HepG2 (cell line): ENCODE results near the gene RNASE12. TPM values are rescaled to one million over a fixed set of nuclear protein-coding genes. Genes with fewer than 3 reads are reported as not detected.

Experiments
- ASH2L ChIP-seq: fragments of 300-600, 200-600 bp; sonication (generic); IDR thresholded peaks from 2 replicates; pipeline ENCODE4 v1.7.0; 2017; ENCODE audit warnings: low read depth, mild to moderate bottlenecking, moderate library complexity, mixed read lengths, low read length; ENCODE audit not compliant: insufficient read length
- IKZF4 ChIP-seq: sonication (generic); formaldehyde crosslinking; IDR thresholded peaks from 2 replicates; pipeline ENCODE4 v1.5.1; 2020; ENCODE audit warnings: borderline replicate concordance, mild to moderate bottlenecking, low read depth, missing genetic modification reagents; ENCODE audit errors: not compliant biosample characterization
- KAT7 ChIP-seq: IDR thresholded peaks from 2 replicates; pipeline ENCODE4 v1.6.1; 2018; ENCODE audit warnings: borderline replicate concordance, missing compliant biosample characterization
- KMT2B ChIP-seq: IDR thresholded peaks from 2 replicates; pipeline ENCODE4 v1.6.1; 2016; ENCODE audit warnings: missing genetic modification reagents, missing compliant biosample characterization
- MXD4 ChIP-seq: IDR thresholded peaks from 2 replicates; pipeline ENCODE4 v1.6.1; 2016; ENCODE audit warnings: mild to moderate bottlenecking, missing biosample characterization, missing genetic modification reagents
- NFE2L1 ChIP-seq: sonication (generic); formaldehyde crosslinking; IDR thresholded peaks from 2 replicates; pipeline ENCODE4 v1.4.0; 2020; ENCODE audit warnings: missing genetic modification reagents, mild to moderate bottlenecking, borderline replicate concordance
- SMARCC2 ChIP-seq: fragments of 450-650 bp; IDR thresholded peaks from 2 replicates; pipeline ENCODE4 v1.6.1; 2017; ENCODE audit warnings: antibody characterized with exemption, mild to moderate bottlenecking
- SNAPC2 ChIP-seq: sonication (generic); formaldehyde crosslinking; IDR thresholded peaks from 2 replicates; pipeline ENCODE4 v1.8.1; 2022; ENCODE audit warnings: mild to moderate bottlenecking, missing genetic modification reagents
- ZEB1 ChIP-seq: IDR thresholded peaks from 2 replicates; pipeline ENCODE4 v1.6.1; 2012; ENCODE audit warnings: mild to moderate bottlenecking, low read depth, inconsistent platforms; ENCODE audit not compliant: insufficient replicate concordance
- ZNF577 ChIP-seq: sonication (generic); formaldehyde crosslinking; IDR thresholded peaks from 2 replicates; pipeline ENCODE4 v1.4.0; 2020; ENCODE audit warnings: mild to moderate bottlenecking, low read depth, missing genetic modification reagents, borderline replicate concordance
- ZNF776 ChIP-seq: sonication (generic); formaldehyde crosslinking; IDR thresholded peaks from 2 replicates; pipeline ENCODE4 v1.4.0; 2020; ENCODE audit warnings: mild to moderate bottlenecking, missing genetic modification reagents
- polyA plus RNA-seq, 8 experiments: library from polyadenylated mRNA; depleted of rRNA in 3 of 8; stranded (reverse) in 7 of 8; unstranded in 1 of 8; fragments of >200 nt; fragmentation: Illumina TruSeq in 4 of 8; extraction: Trizol in 4 of 8; gene quantifications; 2 replicates each; pipeline versions ENCODE4 v1.2.1 to v1.2.3, GENCODE V29; 2011 to 2016; ENCODE audit warnings: low read depth in 4 of 8, missing spikeins in 1 of 8, mixed read lengths in 1 of 8; ENCODE audit not compliant: insufficient read depth in 1 of 8
- total RNA-seq, 5 experiments: library from RNA; depleted of rRNA; stranded (reverse); fragments of >200 nt; fragmentation: Illumina TruSeq; extraction: Trizol; gene quantifications; 2 replicates each; pipeline ENCODE4 v1.2.3, GENCODE V29; 2016; ENCODE audit warnings: low read depth in 1 of 5
- TF ChIP-seq, protein P1 (sequence below): fragments of 450-650 bp; IDR thresholded peaks from 2 replicates; pipeline ENCODE4 v1.6.1; 2016
- TF ChIP-seq, protein P2 (sequence below): IDR thresholded peaks from 2 replicates; pipeline ENCODE4 v1.6.1; 2016; ENCODE audit warnings: low read depth, missing genetic modification reagents, missing compliant biosample characterization
- TF ChIP-seq, protein P3 (sequence below): IDR thresholded peaks from 2 replicates; pipeline ENCODE4 v1.6.1; 2016; ENCODE audit warnings: missing biosample characterization, missing genetic modification reagents, low read depth
- TF ChIP-seq, protein P4 (sequence below): sonication (generic); formaldehyde crosslinking; conservative IDR thresholded peaks from 2 replicates; pipeline ENCODE4 v1.8.0; 2022; ENCODE audit warnings: mild to moderate bottlenecking, moderate library complexity, missing genetic modification reagents
- TF ChIP-seq, protein P5 (sequence below): sonication (generic); formaldehyde crosslinking; IDR thresholded peaks from 2 replicates; pipeline ENCODE4 v1.9.0; 2021; ENCODE audit warnings: missing genetic modification reagents, borderline replicate concordance

Gene RNASE12
- total and polyA plus RNA-seq, 2 of the 13 experiments (the other 11 are each of a cell fraction or from before 2014, with no cell fraction given), result not detected

DNA sequence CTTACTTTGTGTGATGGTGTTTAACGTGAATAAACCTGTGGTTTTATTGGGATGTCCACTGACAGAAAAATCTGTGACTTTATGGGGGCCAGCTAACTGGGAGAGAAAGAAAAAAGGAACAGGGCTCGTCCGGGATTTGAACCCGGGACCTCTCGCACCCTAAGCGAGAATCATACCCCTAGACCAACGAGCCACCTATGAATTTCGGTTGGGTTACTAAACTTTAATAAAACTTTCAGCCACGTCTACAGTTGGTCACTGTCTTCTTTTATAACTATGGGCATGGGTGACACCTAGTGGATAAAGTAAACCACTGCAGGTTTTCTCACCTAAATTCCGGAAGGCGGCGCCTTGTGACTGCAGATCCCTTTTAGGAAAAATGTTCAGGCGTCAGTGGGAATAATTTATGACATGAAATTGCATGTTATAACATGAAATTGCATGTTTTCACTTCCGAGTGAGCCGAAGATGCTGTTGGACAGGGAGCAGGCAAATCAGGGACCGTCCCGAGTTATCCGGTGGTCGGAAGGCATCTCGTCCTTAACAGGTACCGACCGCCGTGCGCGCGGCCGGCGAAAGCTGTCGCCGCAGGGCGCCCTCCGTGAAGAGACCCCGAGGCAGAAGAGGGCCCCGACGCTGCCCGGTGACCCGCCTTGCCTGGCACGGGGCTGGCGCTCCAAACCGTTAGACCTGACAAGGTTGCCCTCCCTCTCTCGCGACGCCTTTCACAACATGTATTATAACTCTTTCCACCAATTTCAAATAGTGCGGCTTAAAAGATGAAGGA, 18.2 kb upstream of the RNASE12 start (continued):
- TF ChIP-seq, protein P1, sequence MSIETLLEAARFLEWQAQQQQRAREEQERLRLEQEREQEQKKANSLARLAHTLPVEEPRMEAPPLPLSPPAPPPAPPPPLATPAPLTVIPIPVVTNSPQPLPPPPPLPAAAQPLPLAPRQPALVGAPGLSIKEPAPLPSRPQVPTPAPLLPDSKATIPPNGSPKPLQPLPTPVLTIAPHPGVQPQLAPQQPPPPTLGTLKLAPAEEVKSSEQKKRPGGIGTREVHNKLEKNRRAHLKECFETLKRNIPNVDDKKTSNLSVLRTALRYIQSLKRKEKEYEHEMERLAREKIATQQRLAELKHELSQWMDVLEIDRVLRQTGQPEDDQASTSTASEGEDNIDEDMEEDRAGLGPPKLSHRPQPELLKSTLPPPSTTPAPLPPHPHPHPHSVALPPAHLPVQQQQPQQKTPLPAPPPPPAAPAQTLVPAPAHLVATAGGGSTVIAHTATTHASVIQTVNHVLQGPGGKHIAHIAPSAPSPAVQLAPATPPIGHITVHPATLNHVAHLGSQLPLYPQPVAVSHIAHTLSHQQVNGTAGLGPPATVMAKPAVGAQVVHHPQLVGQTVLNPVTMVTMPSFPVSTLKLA, result no peak
- TF ChIP-seq IKZF4 (CRISPR knock-in tag) (peak; percentile 13), ZNF577 (CRISPR knock-in tag) (no peak), ASH2L (peak; percentile 97), ZNF776 (CRISPR knock-in tag) (peak; percentile 60; the same call in 1 of the 2 replicates), KMT2B (CRISPR knock-in tag) (peak; percentile 73), NFE2L1 (CRISPR knock-in tag) (0 out of 2 replicates have a peak, but pooled peaks have one; percentile 17), KAT7 (CRISPR knock-in tag) (no peak; the same call in 1 of the 2 replicates), MXD4 (CRISPR knock-in tag) (0 out of 2 replicates have a peak, but pooled peaks have one; percentile 42), SNAPC2 (0 out of 2 replicates have a peak, but pooled peaks have one; percentile 22), ZEB1 (peak; percentile 47), SMARCC2 (no peak)
- TF ChIP-seq, protein P2, sequence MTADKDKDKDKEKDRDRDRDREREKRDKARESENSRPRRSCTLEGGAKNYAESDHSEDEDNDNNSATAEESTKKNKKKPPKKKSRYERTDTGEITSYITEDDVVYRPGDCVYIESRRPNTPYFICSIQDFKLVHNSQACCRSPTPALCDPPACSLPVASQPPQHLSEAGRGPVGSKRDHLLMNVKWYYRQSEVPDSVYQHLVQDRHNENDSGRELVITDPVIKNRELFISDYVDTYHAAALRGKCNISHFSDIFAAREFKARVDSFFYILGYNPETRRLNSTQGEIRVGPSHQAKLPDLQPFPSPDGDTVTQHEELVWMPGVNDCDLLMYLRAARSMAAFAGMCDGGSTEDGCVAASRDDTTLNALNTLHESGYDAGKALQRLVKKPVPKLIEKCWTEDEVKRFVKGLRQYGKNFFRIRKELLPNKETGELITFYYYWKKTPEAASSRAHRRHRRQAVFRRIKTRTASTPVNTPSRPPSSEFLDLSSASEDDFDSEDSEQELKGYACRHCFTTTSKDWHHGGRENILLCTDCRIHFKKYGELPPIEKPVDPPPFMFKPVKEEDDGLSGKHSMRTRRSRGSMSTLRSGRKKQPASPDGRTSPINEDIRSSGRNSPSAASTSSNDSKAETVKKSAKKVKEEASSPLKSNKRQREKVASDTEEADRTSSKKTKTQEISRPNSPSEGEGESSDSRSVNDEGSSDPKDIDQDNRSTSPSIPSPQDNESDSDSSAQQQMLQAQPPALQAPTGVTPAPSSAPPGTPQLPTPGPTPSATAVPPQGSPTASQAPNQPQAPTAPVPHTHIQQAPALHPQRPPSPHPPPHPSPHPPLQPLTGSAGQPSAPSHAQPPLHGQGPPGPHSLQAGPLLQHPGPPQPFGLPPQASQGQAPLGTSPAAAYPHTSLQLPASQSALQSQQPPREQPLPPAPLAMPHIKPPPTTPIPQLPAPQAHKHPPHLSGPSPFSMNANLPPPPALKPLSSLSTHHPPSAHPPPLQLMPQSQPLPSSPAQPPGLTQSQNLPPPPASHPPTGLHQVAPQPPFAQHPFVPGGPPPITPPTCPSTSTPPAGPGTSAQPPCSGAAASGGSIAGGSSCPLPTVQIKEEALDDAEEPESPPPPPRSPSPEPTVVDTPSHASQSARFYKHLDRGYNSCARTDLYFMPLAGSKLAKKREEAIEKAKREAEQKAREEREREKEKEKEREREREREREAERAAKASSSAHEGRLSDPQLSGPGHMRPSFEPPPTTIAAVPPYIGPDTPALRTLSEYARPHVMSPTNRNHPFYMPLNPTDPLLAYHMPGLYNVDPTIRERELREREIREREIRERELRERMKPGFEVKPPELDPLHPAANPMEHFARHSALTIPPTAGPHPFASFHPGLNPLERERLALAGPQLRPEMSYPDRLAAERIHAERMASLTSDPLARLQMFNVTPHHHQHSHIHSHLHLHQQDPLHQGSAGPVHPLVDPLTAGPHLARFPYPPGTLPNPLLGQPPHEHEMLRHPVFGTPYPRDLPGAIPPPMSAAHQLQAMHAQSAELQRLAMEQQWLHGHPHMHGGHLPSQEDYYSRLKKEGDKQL (CRISPR knock-in tag), result 0 out of 2 replicates have a peak, but pooled peaks have one; percentile 21
- TF ChIP-seq, protein P3, sequence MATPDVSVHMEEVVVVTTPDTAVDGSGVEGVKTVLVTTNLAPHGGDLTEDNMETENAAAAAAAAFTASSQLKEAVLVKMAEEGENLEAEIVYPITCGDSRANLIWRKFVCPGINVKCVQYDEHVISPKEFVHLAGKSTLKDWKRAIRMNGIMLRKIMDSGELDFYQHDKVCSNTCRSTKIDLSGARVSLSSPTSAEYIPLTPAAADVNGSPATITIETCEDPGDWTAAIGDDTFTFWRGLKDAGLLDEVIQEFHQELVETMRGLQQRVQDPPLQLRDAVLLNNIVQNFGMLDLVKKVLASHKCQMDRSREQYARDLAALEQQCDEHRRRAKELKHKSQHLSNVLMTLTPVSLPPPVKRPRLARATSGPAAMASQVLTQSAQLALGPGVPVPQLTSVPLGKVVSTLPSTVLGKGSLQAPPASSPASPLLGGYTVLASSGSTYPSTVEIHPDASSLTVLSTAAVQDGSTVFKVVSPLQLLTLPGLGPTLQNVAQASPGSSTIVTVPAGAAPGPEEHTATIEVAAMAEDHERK, result 0 out of 2 replicates have a peak, but pooled peaks have one; percentile 22
- TF ChIP-seq, protein P4, sequence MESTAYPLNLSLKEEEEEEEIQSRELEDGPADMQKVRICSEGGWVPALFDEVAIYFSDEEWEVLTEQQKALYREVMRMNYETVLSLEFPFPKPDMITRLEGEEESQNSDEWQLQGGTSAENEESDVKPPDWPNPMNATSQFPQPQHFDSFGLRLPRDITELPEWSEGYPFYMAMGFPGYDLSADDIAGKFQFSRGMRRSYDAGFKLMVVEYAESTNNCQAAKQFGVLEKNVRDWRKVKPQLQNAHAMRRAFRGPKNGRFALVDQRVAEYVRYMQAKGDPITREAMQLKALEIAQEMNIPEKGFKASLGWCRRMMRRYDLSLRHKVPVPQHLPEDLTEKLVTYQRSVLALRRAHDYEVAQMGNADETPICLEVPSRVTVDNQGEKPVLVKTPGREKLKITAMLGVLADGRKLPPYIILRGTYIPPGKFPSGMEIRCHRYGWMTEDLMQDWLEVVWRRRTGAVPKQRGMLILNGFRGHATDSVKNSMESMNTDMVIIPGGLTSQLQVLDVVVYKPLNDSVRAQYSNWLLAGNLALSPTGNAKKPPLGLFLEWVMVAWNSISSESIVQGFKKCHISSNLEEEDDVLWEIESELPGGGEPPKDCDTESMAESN, result 0 out of 2 replicates have a peak, but pooled peaks have one; percentile 39
- TF ChIP-seq, protein P5, sequence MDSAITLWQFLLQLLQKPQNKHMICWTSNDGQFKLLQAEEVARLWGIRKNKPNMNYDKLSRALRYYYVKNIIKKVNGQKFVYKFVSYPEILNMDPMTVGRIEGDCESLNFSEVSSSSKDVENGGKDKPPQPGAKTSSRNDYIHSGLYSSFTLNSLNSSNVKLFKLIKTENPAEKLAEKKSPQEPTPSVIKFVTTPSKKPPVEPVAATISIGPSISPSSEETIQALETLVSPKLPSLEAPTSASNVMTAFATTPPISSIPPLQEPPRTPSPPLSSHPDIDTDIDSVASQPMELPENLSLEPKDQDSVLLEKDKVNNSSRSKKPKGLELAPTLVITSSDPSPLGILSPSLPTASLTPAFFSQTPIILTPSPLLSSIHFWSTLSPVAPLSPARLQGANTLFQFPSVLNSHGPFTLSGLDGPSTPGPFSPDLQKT (CRISPR knock-in tag), result no peak
